ENCODE data around the gene RGS7. TPM values are rescaled to one million over a fixed set of nuclear protein-coding genes. Genes with fewer than 3 reads are reported as not detected.

Gene RGS7
- total and polyA plus RNA-seq, 2 of the 4 experiments (the other 2 are of a cell fraction) = 0.58 to 0.72 TPM

DNA sequence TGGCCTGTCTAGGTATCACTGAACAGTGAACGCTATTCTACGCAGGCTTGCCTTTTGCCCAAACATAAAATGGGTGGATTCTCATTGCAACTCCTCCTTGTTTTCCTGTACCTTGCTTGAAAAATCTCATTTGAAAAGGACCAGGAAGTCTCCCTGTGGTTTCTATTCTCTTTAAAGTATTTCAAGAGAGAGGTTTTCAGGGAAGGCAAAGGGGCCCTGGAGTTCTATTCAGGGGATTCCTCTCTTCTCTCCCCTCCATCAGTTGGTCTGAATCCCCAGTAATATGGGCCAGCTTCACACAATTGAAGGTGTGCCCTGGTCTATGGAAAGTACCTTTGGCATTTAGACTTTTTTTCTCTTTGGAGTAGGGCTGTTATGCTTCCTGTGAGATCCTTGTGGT is 311.3 kb downstream of the RGS7 start:
- Histone ChIP-seq H3K14ac (replicated peaks; ENCODE audit: low read depth, low read length) (no peak overlapping the region), H2BK5ac (ENCODE audit: low read depth, low read length, poor library complexity, severe bottlenecking) (no peak overlapping the region), H3K18ac (ENCODE audit: low read depth, low read length) (no peak overlapping the region), H2AFZ (replicated peaks; ENCODE audit: low read length, poor library complexity) (no peak overlapping the region), H4K8ac (ENCODE audit: low read depth in 2 of 2, low read length in 2 of 2) (no peak overlapping the region), H4K91ac (ENCODE audit: insufficient read depth, low read depth, low read length) (no peak overlapping the region), H3K79me1 (ENCODE audit: low read depth in 1 of 2, low read length in 2 of 2) (no peaks in the 10 kb centered on the region), H3K9ac (ENCODE audit: low read depth, low read length) (no peak overlapping the region), H3K36me3 (ENCODE audit: control insufficient read depth, insufficient read depth, low read length) (no peaks in the 10 kb centered on the region), H2AK5ac (ENCODE audit: low read depth, low read length) (no peak overlapping the region), H3K23ac (ENCODE audit: low read depth, low read length) (no peak overlapping the region), H3K4me2 (ENCODE audit: low read depth, low read length) (no peak overlapping the region), H3K27me3 (ENCODE audit: control insufficient read depth, insufficient read depth, low read length) (no peaks in the 10 kb centered on the region), H2BK120ac (ENCODE audit: low read depth, low read length) (no peak overlapping the region), H3K4ac (ENCODE audit: low read depth, low read length) (no peak overlapping the region), H3K9me1 (ENCODE audit: insufficient read depth, low read length) (no peaks in the 10 kb centered on the region), H2AK9ac (replicated peaks; ENCODE audit: low read depth, low read length, poor library complexity) (no peak overlapping the region), H3K4me3 (ENCODE audit: insufficient read depth, low read depth, low read length) (no peak overlapping the region), H3K4me1 (ENCODE audit: control insufficient read depth, insufficient read depth, low read length) (no peaks in the 10 kb centered on the region), H3K27ac (ENCODE audit: insufficient read depth, low read length) (no peak overlapping the region), H4K5ac (ENCODE audit: low read depth, low read length) (no peak overlapping the region), H2BK15ac (ENCODE audit: low read depth, low read length) (no peak overlapping the region), H2BK20ac (ENCODE audit: low read depth, low read length) (no peak overlapping the region), H3K9me3 (ENCODE audit: control insufficient read depth, insufficient read depth, low read length) (peaks cover 2% of the 10 kb centered on the region; the same call in 1 of the 2 replicates), H3K56ac (ENCODE audit: extremely low read depth, insufficient read depth, low read length) (no peak overlapping the region), H4K20me1 (ENCODE audit: insufficient read depth, low read length) (no peaks in the 10 kb centered on the region)
- TF ChIP-seq, protein P1, sequence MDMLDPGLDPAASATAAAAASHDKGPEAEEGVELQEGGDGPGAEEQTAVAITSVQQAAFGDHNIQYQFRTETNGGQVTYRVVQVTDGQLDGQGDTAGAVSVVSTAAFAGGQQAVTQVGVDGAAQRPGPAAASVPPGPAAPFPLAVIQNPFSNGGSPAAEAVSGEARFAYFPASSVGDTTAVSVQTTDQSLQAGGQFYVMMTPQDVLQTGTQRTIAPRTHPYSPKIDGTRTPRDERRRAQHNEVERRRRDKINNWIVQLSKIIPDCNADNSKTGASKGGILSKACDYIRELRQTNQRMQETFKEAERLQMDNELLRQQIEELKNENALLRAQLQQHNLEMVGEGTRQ (IDR thresholded peaks at IDR 0.05; ENCODE audit: low read depth, low read length) = no peak
- TF ChIP-seq CEBPB (IDR thresholded peaks at IDR 0.05; ENCODE audit: low read depth, low read length) (no peak), MAFK (IDR thresholded peaks at IDR 0.05; ENCODE audit: low read depth, low read length) (no peak), POLR2A (IDR thresholded peaks at IDR 0.05; ENCODE audit: low read depth, low read length) (no peak), SMC3 (IDR thresholded peaks at IDR 0.05; ENCODE audit: low read depth, low read length) (no peak), BHLHE40 (IDR thresholded peaks at IDR 0.05; ENCODE audit: low read depth, low read length) (no peak), MAZ (IDR thresholded peaks at IDR 0.05; ENCODE audit: borderline replicate concordance, low read depth, low read length) (no peak), NFE2L2 (IDR thresholded peaks at IDR 0.05; ENCODE audit: low read depth, low read length) (no peak)
- TF ChIP-seq, protein P2, sequence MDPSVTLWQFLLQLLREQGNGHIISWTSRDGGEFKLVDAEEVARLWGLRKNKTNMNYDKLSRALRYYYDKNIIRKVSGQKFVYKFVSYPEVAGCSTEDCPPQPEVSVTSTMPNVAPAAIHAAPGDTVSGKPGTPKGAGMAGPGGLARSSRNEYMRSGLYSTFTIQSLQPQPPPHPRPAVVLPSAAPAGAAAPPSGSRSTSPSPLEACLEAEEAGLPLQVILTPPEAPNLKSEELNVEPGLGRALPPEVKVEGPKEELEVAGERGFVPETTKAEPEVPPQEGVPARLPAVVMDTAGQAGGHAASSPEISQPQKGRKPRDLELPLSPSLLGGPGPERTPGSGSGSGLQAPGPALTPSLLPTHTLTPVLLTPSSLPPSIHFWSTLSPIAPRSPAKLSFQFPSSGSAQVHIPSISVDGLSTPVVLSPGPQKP (IDR thresholded peaks at IDR 0.05; ENCODE audit: borderline replicate concordance, low read depth, low read length) = no peak
- ChIA-PET POLR2A (ENCODE audit: unreplicated experiment) (no interaction called here), CTCF (no interaction called here)
- DNase-seq (no peak), ATAC-seq (ENCODE audit: low read depth) (no peak)
- in situ Hi-C loops (cut with MboI; ENCODE audit: low sequenced_read_pairs) = no loop called here
- dilution Hi-C loops (cut with HindIII; ENCODE audit: low sequenced_read_pairs, unreplicated experiment) = no loop called here
- intact Hi-C loops (cut with micrococcal nuclease) = no loop called here
- WGBS, 2 experiments (ENCODE audit: extremely low coverage in 2 of 2, insufficient read length in 1 of 2) = 67% methylated on average over 2 of the region's 2 CpGs; no CpG with 5 or more reads in 1 of the 2 experiments
- BruUV-seq (replicated peaks) = no TSS peak

Data from IMR-90 (cell line).